ENCODE results near the gene HAGH. TPM values are rescaled to one million over a fixed set of nuclear protein-coding genes. Genes with fewer than 3 reads are reported as not detected.
A peak's percentile ranks its signal among the peaks of the same experiment; 100 is the strongest.

The HAGH gene
- total RNA-seq, 1 donor from 2014 or later = 71.8 TPM

GRCh38 chr16:1774448-1774780, 52.2 kb downstream of the HAGH start:
- ATAC-seq = no peak
- no peak overlapping the region for H3K27ac ChIP-seq

DNA sequence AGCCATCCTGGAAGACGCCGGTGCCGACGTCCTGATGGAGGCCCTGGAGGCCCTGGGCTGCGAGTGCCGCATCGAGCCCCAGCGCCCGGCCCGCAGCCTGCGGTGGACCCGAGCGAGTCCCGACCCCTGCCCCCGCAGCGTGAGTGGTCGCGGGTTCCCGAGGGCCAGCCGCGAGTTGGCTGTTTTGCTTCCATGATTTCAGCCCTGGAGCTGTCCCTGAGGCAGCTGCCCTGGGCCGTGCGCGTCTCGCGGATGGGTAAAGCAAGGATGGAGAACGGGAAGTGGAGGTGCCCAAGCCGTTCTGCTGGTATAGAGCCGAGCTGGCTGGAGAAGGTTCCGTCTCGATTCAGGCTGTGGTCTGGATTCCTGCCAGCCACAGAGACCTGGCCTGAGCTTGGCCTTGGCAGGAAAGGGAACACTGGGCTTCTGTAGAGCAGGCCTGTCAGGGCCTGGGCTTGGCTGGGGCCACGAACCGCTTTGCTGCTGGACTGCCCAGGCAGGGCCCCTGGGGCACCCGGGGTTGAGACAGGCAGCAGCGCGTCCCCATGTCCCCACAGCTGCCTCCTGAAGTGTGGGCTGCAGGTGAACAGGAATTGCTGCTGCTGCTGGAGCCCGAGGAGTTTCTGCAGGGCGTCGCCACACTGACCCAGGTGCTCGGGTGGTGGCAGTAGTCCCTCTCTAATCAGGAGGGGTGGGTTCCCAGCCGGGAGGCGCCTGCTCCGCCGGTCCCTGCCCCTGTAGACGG, 52.8 kb downstream of the HAGH start:
- Histone ChIP-seq H3K9me3 (no peaks in the 10 kb centered on the region), H3K27me3 (no peaks in the 10 kb centered on the region), H3K4me1 (peaks cover 29% of the 10 kb centered on the region), H3K36me3 (peaks cover 22% of the 10 kb centered on the region), H3K27ac (peak overlapping the region; percentile 93), H3K4me3 (peak overlapping the region; percentile 90)
- intact Hi-C loops (cut with DNase I) = no loop called here
- TF ChIP-seq CTCF (IDR thresholded peaks at IDR 0.05) = no peak
- DNase-seq = no peak
- no peak for ATAC-seq

More at GRCh38 chr16:1774448-1774780, 52.2 kb downstream of the HAGH start:
- no peak for DNase-seq
- peaks cover 29% of the 10 kb centered on the region for H3K4me1 ChIP-seq
- peaks cover 24% of the 10 kb centered on the region for H3K36me3 ChIP-seq
- peak overlapping the region; percentile 90 for H3K4me3 ChIP-seq
- TF ChIP-seq CTCF (IDR thresholded peaks at IDR 0.05) = no peak
- H3K27me3 ChIP-seq = no peaks in the 10 kb centered on the region
- intact Hi-C loops (cut with DNase I) = no loop called here
- no peaks in the 10 kb centered on the region for H3K9me3 ChIP-seq

DNA sequence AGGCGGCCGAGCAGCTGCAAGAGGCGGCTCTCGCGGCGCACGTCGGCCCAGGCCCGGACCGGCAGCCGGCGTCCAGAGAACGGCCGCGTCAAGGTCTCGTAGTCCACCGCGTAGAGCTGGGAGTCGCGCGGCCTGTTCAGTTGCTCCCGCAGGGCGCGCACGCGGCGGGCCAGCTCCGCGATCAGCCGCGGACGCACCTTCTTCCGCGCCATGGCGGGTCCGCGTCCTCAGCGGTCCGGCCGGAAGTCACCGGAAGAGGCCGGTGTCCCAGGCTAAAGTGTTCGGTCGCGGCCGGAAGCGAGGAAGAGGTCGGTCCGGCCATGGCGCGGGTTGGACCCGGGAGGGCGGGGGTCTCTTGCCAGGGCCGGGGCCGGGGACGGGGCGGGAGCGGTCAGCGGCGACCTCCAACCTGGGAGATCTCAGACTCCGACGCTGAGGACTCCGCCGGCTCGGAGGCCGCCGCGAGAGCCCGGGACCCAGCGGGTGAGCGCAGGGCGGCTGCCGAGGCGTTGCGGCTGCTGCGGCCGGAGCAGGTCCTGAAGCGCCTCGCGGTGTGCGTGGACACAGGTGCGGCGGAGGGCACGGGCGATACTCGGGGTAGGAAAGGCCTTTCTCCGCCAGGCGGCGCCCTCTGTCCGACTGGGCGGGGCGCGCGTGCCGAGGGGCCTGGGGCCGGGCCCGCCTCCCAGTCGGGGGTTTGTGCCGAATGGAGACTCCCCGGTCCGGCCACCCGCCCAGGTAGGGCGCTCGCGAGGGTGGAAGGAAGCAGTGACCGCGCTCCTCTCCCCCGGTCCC, 53.5 kb downstream of the HAGH start, which contains the start of gene MRPS34:
Gene MRPS34, minus strand, starts transcription at position 227 of the 795 bp plus-strand sequence. Its CDS starts 15 bp downstream, at position 212.
- intact Hi-C loops (cut with DNase I) = no loop called here
- peaks cover 29% of the 10 kb centered on the region for H3K4me1 ChIP-seq
- H3K27me3 ChIP-seq = no peaks in the 10 kb centered on the region
- ATAC-seq (peak; percentile 83), DNase-seq (peak; percentile 92)
- H3K36me3 ChIP-seq = peaks cover 19% of the 10 kb centered on the region
- H3K27ac ChIP-seq = peak within 1 kb of the TSS; percentile 93
- H3K9me3 ChIP-seq = no peaks in the 10 kb centered on the region
- peak within 1 kb of the TSS; percentile 90 for H3K4me3 ChIP-seq
- TF ChIP-seq CTCF (IDR thresholded peaks at IDR 0.05) = peak; percentile 76

GRCh38 chr16:1772362-1772907, 54.2 kb downstream of the HAGH start, which contains the start of gene EME2:
EME2 (plus strand) TSS chr16:1772810; CDS start chr16:1773228, 418 bp downstream.
- ATAC-seq (peak; percentile 1), DNase-seq (no peak)
- no peak for TF ChIP-seq CTCF (IDR thresholded peaks at IDR 0.05)
- H3K27me3 ChIP-seq = no peaks in the 10 kb centered on the region
- no peaks in the 10 kb centered on the region for H3K9me3 ChIP-seq
- peak within 1 kb of the TSS; percentile 90 for H3K4me3 ChIP-seq
- peaks cover 16% of the 10 kb centered on the region for H3K36me3 ChIP-seq
- intact Hi-C loops (cut with DNase I) = no loop called here
- peak within 1 kb of the TSS; percentile 93 for H3K27ac ChIP-seq
- H3K4me1 ChIP-seq = peaks cover 29% of the 10 kb centered on the region

- intact Hi-C loops (cut with DNase I) = no loop called here
Observed at GRCh38 chr16:1771864-1772361, 54.7 kb downstream of the HAGH start.

More at GRCh38 chr16:1771864-1772361, 54.7 kb downstream of the HAGH start:
- no peaks in the 10 kb centered on the region for H3K9me3 ChIP-seq
- DNase-seq (no peak), ATAC-seq (no peak)
- H3K4me1 ChIP-seq = peaks cover 29% of the 10 kb centered on the region
- H3K36me3 ChIP-seq = peaks cover 16% of the 10 kb centered on the region
- H3K27ac ChIP-seq = peak overlapping the region; percentile 93
- no peak for TF ChIP-seq CTCF (IDR thresholded peaks at IDR 0.05)
- peak overlapping the region; percentile 90 for H3K4me3 ChIP-seq
- H3K27me3 ChIP-seq = no peaks in the 10 kb centered on the region

Measured in upper lobe of right lung (tissue), 1 donor.